ENCODE results near the gene CALML3. TPM values are rescaled to one million over a fixed set of nuclear protein-coding genes. Genes with fewer than 3 reads are reported as not detected.

Gene CALML3
- total and polyA plus RNA-seq, 10 of the 15 experiments (the other 5 are each of a cell fraction or from before 2014, with no cell fraction given) = not detected

- Histone ChIP-seq H3K79me2 (ENCODE audit: control insufficient read depth, insufficient read depth, low read length) (no peaks in the 10 kb centered on the region), H3K9me3 (replicated peaks; ENCODE audit: control insufficient read depth, insufficient read depth, low read length) (no peaks in the 10 kb centered on the region), H3K36me3 (ENCODE audit: control insufficient read depth in 2 of 2, insufficient read depth in 2 of 2, low read length in 1 of 2) (no peaks in the 10 kb centered on the region), H3K4me1 (ENCODE audit: control insufficient read depth, insufficient read depth, low read length) (no peaks in the 10 kb centered on the region), H3K27me3 (replicated peaks in 1 of 2; ENCODE audit: control insufficient read depth in 2 of 2, insufficient read depth in 2 of 2, low read length in 1 of 2) (peaks cover 4 to 5% of the 10 kb centered on the region in 2 experiments), H4K20me1 (ENCODE audit: control insufficient read depth, insufficient read depth) (no peaks in the 10 kb centered on the region), H3K27ac (ENCODE audit: control insufficient read depth, insufficient read depth) (no peak overlapping the region), H3K4me2 (ENCODE audit: control insufficient read depth, insufficient read depth) (no peak overlapping the region), H3K4me3 (no peak overlapping the region), H2AFZ (ENCODE audit: control insufficient read depth, low read depth, low read length) (no peak overlapping the region), H3K9ac (ENCODE audit: control insufficient read depth, insufficient read depth, low read length) (no peak overlapping the region)
- no peak for DNase-seq (ENCODE audit: low read depth, low spot score)
- WGBS (ENCODE audit: insufficient coverage, insufficient replicate concordance, low lambda C conversion rate, missing lambda C conversion rate) = 23% methylated on average over 2 of the region's 2 CpGs
- ATAC-seq = no peak
- intact Hi-C loops (cut with micrococcal nuclease; ENCODE audit: unreplicated experiment) = no loop called here
- no peak for TF ChIP-seq ZNF384 (IDR thresholded peaks at IDR 0.05; ENCODE audit: borderline replicate concordance, low read depth, low read length)
- no peak for TF ChIP-seq MYB (IDR thresholded peaks at IDR 0.05; ENCODE audit: borderline replicate concordance, low read depth, low read length)
- no peak for TF ChIP-seq MEF2A (IDR thresholded peaks at IDR 0.05; ENCODE audit: insufficient read depth, low read depth, low read length)
- TF ChIP-seq PML (IDR thresholded peaks at IDR 0.05; ENCODE audit: low read length) = no peak
- TF ChIP-seq SP1 (IDR thresholded peaks at IDR 0.05; ENCODE audit: low read depth, low read length) = no peak
- TF ChIP-seq FOXK2 (IDR thresholded peaks at IDR 0.05) = no peak
- TF ChIP-seq MTA2 (IDR thresholded peaks at IDR 0.05; ENCODE audit: low read depth) = no peak
- no peak for TF ChIP-seq CBX5 (IDR thresholded peaks at IDR 0.05; ENCODE audit: low read depth)
- TF ChIP-seq E2F8 (IDR thresholded peaks at IDR 0.05; ENCODE audit: low read depth, partially characterized antibody) = no peak
- TF ChIP-seq GABPA (IDR thresholded peaks at IDR 0.05; ENCODE audit: low read depth) = no peak
- no peak for TF ChIP-seq ZNF274 (IDR thresholded peaks at IDR 0.05; ENCODE audit: insufficient read depth, insufficient read length)
- no peak for TF ChIP-seq NR2C1 (IDR thresholded peaks at IDR 0.05)
- no peak for TF ChIP-seq PAX5 (IDR thresholded peaks at IDR 0.05; ENCODE audit: borderline replicate concordance, low read depth, low read length)
- CTCF ChIA-PET = no interaction called here
- in situ Hi-C loops (cut with MboI) = no loop called here
- POLR2A ChIA-PET = no interaction called here
- FAIRE-seq = no peak
- SMC1A ChIA-PET (ENCODE audit: uncharacterized antibody, unreplicated experiment) = no interaction called here
- no TSS peak for BruUV-seq (replicated peaks)
- RAD21 ChIA-PET (ENCODE audit: unreplicated experiment) = no interaction called here
Measured at GRCh38 chr10:5569568-5569967, 44.8 kb downstream of the CALML3 start.

Data from GM12878 (cell line).